GM21367 (cell line): ENCODE data around the gene CDAN1.
"Not testable (repeated sequence)": the region's sequence is repeated elsewhere in the genome, so short reads cannot be mapped to it uniquely, and the experiment has no call there.

ENCODE experiments used
- ATAC-seq: cut with Tn5 transposase; IDR thresholded peaks from one replicate; pipeline ENCODE4 v1.9.1; 2021; ENCODE audit not compliant: unreplicated experiment

Gene CDAN1

GRCh38 chr15:42711746-42712145 lies 25.2 kb downstream of the CDAN1 start:
- ATAC-seq: no peak

GRCh38 chr15:42710662-42711061 lies 26.3 kb downstream of the CDAN1 start:
- no peak for ATAC-seq

- ATAC-seq: no peak
Measured at GRCh38 chr15:42707873-42708544, 28.9 kb downstream of the CDAN1 start.

GRCh38 chr15:42707068-42707467 lies 29.9 kb downstream of the CDAN1 start:
- ATAC-seq: no peak

- no peak for ATAC-seq
Measured at GRCh38 chr15:42705336-42705735, 31.6 kb downstream of the CDAN1 start.

- no peak for ATAC-seq
Measured at GRCh38 chr15:42704492-42704926, 32.4 kb downstream of the CDAN1 start.

- no peak for ATAC-seq
Measured at GRCh38 chr15:42696626-42697025, 40.3 kb downstream of the CDAN1 start.

- no peak for ATAC-seq
Measured at GRCh38 chr15:42695527-42696071, 41.3 kb downstream of the CDAN1 start.

- ATAC-seq: no peak
Measured at GRCh38 chr15:42694398-42694797, 42.5 kb downstream of the CDAN1 start.

GRCh38 chr15:42693942-42694341 lies 43.0 kb downstream of the CDAN1 start:
- no peak for ATAC-seq

- no peak for ATAC-seq
Measured at GRCh38 chr15:42693496-42693895, 43.4 kb downstream of the CDAN1 start.

- ATAC-seq: no peak
Measured at GRCh38 chr15:42692997-42693396, 43.9 kb downstream of the CDAN1 start.

- ATAC-seq: no peak
Measured at GRCh38 chr15:42692536-42692935, 44.4 kb downstream of the CDAN1 start.

GRCh38 chr15:42691770-42692169 lies 45.2 kb downstream of the CDAN1 start:
- no peak for ATAC-seq

GRCh38 chr15:42691308-42691707 lies 45.6 kb downstream of the CDAN1 start:
- no peak for ATAC-seq

GRCh38 chr15:42688301-42688700 lies 48.6 kb downstream of the CDAN1 start:
- no peak for ATAC-seq

- ATAC-seq: no peak
Measured at GRCh38 chr15:42687740-42688139, 49.2 kb downstream of the CDAN1 start.

GRCh38 chr15:42686281-42686680 lies 50.6 kb downstream of the CDAN1 start:
- no peak for ATAC-seq

- ATAC-seq: no peak
Measured at GRCh38 chr15:42681119-42681518, 55.8 kb downstream of the CDAN1 start.

GRCh38 chr15:42680142-42680482 lies 56.8 kb downstream of the CDAN1 start:
- ATAC-seq: not testable (repeated sequence)

- ATAC-seq: no peak
Measured at GRCh38 chr15:42679285-42680141, 57.4 kb downstream of the CDAN1 start.

GRCh38 chr15:42675021-42675420 lies 61.9 kb downstream of the CDAN1 start:
- ATAC-seq: no peak
